Nucleus accumbens (tissue), 56 donors: ENCODE data around the gene LRCOL1.

ENCODE experiments used
- DNase-seq, 56 donors: peaks; one replicate each; lab custom pipeline; 2025; lab: John Stamatoyannopoulos, UW

The LRCOL1 gene

DNA sequence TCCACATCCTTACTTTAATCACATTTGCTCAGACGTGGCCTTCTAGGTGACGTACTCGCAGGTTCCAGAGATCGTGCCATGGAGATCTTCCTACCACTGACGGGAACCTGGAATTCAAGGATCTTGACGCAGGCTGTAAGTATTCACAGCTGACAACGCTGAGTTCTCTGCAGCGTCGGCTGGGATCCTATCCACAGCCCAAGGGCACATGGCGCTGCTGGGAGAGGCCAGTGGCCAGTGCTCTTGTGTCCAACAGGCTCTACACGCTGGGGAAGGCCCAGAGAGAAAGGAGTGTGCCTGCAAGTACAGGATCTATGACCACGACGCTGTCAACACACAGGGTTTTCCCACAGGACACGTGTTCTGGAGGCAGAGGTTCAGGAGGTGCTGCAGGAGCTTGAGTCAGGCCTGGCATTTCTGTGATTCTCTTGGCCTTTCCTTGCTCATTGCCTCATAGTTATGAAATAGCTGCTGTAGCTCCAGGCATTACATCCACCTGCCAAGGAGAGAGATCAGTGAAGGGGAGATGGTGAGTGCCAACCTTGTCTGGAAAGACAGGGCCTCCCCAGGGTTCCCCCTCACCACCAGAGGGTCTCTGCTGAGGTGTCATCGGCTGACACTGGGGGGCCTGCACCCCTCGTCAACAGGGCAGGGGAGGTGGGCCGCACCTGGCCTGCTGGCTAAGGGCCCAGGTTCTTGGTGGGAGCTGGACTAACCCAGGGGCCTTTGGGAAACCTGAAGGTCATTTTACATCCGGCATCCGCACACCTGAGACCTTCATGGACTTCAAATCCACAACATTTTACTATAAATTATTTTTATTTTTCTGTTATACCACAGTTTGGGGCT, 21.3 kb downstream of the LRCOL1 start:
- no peak for DNase-seq

- DNase-seq: no peak
Measured at GRCh38 chr12:132588319-132588718, 22.1 kb downstream of the LRCOL1 start.

DNA sequence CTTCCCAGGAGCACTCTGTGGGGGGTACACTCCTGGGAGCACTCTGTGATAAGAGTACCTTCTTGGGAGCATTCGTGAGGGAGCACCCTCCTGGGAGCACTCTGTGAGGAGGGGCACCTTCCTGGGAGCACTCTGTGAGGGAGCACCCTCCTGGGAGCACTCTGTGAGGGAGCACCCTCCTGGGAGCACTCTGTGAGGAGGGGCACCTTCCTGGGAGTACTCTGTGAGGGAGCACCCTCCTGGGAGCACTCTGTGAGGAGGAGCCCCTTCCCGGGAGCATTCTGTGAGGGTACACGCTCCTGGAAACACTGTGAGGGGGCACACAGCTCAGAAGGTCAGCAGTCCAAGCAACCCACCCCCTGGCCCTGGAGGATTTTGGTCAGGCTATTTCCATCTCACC, 22.6 kb downstream of the LRCOL1 start:
- DNase-seq: no peak

GRCh38 chr12:132586929-132587328, 23.5 kb downstream of the LRCOL1 start:
- no peak for DNase-seq

DNA sequence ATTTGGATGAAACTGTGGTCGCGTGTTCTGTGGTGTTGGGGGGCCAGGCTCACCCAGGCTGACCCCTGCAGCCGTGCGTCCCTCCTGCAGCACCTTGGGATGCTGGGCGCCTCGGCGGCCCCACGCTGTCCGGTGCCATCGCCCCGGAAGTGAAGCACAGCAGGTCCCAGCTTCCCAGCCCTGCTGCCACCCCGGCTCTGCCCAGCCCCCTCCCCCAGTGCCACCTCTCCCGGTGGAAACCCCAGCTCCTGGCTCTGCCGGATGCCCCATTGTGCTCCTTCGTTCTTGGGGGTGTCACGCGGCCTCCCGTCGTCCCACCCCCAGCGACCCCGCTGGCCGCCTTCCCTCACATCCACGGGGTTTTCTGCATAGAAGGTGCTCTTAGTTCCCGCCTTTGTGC, 25.2 kb downstream of the LRCOL1 start:
- DNase-seq: no peak

GRCh38 chr12:132584429-132584828, 26.0 kb downstream of the LRCOL1 start:
- DNase-seq: no peak

- no peak for DNase-seq
Measured at GRCh38 chr12:132583736-132584135, 26.6 kb downstream of the LRCOL1 start.

DNA sequence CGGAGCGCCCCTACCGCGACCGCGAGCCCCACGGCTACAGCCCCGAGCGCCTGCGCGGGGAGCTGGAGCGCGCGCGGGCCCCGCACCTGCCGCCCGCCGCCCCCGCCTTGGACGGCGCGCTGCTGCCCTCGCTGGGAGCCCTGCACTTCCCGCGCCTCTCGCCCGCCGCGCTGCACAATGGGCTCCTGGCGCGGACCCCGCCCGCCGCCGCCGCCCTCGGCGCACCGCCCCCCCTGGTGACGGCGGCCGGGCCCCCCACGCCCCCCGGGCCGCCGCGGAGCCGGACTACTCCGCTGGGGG, 27.0 kb downstream of the LRCOL1 start:
- DNase-seq: no peak

DNA sequence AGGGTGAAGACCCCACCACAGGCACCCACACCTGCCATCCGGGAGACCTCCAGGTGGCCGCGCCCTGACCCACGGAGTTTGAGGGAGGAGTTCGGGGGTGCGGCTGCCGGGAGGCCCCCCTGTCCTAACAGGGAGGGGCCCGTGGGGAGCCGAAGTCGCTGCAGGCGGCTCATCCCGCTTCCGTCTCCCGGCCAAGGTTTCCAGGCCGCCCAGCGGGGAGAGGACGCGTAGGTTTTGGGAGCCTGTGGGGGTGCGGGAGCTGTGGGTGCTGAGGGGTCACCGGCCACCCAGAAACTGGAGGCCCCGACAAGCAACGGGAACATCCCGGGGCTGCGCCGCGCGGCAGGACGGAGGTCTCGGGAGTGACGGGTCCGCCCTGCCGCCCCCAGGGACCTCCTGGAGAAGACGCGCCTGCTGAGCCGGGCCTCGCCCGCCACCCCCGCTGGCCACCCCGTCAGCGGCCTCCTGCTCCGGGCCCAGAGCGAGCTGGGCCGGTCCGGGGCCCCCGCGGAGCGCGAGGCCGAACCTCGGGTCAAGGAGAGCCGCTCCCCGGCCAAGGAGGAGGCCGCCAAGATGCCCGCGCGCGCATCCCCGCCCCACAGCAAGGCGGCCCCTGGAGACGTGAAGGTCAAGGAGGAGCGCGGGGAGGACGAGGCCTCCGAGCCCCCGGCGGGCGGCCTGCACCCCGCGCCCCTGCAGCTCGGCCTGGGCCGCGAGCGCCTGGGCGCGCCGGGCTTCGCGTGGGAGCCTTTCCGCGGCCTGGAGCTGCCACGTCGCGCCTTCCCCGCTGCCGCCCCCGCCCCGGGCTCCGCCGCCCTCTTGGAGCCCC, 27.6 kb downstream of the LRCOL1 start:
- no peak for DNase-seq

- no peak for DNase-seq
Measured at GRCh38 chr12:132582058-132582420, 28.3 kb downstream of the LRCOL1 start.

- DNase-seq: no peak
Measured at GRCh38 chr12:132581348-132582057, 28.9 kb downstream of the LRCOL1 start.

DNA sequence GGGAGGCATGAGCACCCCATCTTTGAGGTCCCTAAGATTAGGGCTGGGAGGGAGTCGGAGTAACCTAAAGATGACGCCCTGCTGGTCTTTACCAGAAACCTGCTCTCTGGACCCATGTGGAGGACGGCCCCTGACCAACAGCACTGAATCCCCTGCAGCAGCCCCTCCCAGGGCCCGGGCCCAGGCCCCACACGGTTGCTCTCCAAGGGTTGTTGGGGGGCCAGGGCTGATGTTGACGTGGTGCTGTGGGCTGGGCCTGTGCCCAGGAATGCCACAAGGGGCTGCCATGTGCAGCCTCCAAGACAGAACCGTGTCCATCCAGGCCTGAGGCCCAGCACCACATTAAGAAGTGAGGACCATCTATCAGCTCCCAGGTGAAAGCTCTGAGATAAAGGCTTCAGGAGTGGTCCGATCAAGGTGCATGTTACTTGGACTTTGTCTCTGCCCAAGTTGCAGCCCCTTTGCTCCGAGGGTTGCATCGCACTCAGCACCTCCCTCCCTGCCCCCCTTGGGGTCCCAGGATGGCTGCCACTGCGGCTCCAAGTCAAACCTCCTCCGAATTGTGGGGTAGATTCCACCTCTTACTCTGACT, 29.6 kb downstream of the LRCOL1 start:
- DNase-seq: no peak

GRCh38 chr12:132579744-132580143, 30.6 kb downstream of the LRCOL1 start:
- no peak for DNase-seq

DNA sequence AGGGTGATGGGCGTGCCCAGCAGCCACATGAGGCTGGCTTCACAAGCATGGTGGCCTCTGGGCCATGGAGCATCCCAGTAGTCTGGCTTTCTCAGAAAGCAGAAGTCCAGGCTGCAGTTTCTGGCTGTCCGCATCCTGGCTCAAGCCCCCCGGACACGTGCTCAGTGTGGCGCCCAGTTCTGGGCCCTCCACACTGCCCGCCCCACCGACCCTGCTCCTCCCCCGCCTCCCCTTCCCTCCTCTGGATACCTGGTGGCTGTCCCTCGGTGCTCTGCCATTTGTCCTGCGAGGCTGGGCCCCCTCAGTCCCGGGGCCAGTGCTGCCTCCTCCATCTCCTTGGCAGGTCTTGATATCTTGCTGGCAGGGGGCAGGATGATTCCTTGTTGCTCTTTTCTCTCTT, 31.6 kb downstream of the LRCOL1 start:
- DNase-seq: no peak

GRCh38 chr12:132578118-132578517, 32.3 kb downstream of the LRCOL1 start:
- DNase-seq: no peak

DNA sequence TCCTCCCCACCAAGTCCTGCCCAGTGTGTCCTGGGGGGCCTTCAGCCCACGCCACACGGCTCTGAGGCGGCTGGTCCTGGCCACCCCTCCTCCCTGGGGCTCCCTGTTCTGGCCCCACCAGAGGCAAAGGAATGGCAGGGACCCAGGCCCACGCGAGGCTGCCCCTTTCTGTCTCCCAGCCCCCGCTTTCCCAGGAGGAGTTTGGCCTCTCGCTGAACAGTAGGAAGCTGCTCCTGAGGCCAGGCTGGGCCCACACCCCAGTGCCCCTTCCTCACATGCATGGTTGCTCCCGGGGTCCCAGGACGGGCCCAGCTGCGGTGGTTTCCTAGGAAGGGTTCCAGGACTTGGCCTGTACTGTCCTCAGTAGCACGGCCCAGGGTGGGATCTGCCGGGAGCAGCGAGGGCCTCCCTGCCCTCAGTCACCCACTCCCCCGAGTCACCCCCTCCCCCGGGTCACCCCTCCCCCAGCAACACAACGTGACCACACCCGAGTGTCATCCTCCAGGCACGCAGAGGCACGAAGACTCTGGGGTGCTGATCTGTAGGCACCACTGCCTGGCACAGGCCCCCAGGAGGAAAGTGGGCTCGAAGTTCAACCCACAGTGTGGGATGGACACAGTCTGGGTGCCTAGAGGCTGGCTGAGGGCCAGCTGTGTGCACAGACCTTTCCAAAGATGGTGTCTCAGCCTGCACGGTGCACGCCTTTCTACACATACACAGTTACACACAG, 33.0 kb downstream of the LRCOL1 start:
- no peak for DNase-seq

- DNase-seq: no peak
Measured at GRCh38 chr12:132576701-132577100, 33.7 kb downstream of the LRCOL1 start.

- no peak for DNase-seq
Measured at GRCh38 chr12:132575661-132576060, 34.7 kb downstream of the LRCOL1 start.

DNA sequence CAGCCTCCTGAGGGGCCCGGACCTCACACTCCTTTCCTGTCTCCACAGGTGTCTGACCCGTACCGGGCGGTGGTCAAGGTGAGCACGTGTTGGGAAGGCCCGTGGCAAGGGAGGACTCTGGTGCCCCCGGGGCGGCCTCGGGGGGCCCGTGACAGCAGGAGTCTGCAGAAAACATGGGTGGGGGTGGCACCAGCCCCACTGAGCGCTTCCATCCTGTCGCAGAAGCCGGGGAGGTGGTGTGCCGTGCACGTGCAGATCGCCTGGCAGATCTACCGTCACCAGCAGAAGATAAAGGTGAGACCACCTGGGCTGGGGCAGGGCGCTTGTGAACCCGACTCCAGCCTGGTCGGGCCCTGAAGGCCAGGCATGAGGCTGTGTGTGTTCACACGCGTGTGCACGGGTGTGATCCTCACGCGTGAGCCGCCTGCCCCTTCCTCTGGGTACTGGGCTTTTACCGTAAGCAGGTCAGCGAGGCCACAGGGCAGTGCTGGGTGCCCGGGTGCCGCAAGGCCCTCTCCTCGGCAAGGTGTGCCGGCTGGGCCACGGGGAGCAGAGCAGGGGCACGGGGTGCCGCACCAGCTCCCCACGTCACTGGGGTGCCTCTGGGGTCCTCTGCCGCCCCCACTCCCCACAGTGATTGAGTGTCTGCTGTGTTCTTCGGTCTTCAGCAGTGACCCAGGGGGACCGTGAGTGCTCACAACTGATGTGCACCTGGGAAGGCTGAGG, 35.9 kb downstream of the LRCOL1 start:
- no peak for DNase-seq
